Measurements from ENCODE around the gene MIPEP. TPM values are rescaled to one million over a fixed set of nuclear protein-coding genes. Genes with fewer than 3 reads are reported as not detected.

MIPEP gene
- total RNA-seq, 1 donor from 2014 or later, result 13.0 TPM

GRCh38 chr13:23709536-23709935 lies 179.7 kb downstream of the MIPEP start:
- TF ChIP-seq EZH2 (IDR thresholded peaks at IDR 0.05; ENCODE audit: insufficient read depth, low read length), result no peak
- no peak for TF ChIP-seq CTCF (IDR thresholded peaks at IDR 0.05; ENCODE audit: insufficient read depth, low read depth, low read length)

GRCh38 chr13:23707674-23708073 lies 181.5 kb downstream of the MIPEP start:
- Mint-ChIP-seq H3K36me3 (ENCODE audit: low read depth, unreplicated experiment) (no peaks in the 10 kb centered on the region), H3K27ac (ENCODE audit: unreplicated experiment) (no peak overlapping the region), H3K9me3 (ENCODE audit: unreplicated experiment) (no peaks in the 10 kb centered on the region), H3K4me3 (ENCODE audit: unreplicated experiment) (no peak overlapping the region), H3K27me3 (ENCODE audit: low read depth, unreplicated experiment) (no peaks in the 10 kb centered on the region), H3K4me1 (ENCODE audit: low read depth, unreplicated experiment) (peaks cover 4% of the 10 kb centered on the region)
- no peak for TF ChIP-seq EZH2 (IDR thresholded peaks at IDR 0.05; ENCODE audit: insufficient read depth, low read length)
- peak; percentile 3 for TF ChIP-seq CTCF (IDR thresholded peaks at IDR 0.05; ENCODE audit: insufficient read depth, low read depth, low read length)
- Histone ChIP-seq H3K9ac (ENCODE audit: low read length) (no peak overlapping the region), H4K20me1 (ENCODE audit: insufficient read depth, low read length) (no peaks in the 10 kb centered on the region), H3K27ac (ENCODE audit: low read depth, low read length) (no peak overlapping the region), H3K79me2 (ENCODE audit: insufficient read depth, low read length) (no peaks in the 10 kb centered on the region), H2AFZ (ENCODE audit: low read depth, low read length) (no peak overlapping the region), H3K36me3 (ENCODE audit: insufficient read depth, low read length) (no peaks in the 10 kb centered on the region), H3K9me3 (ENCODE audit: insufficient read depth, low read depth, low read length) (no peaks in the 10 kb centered on the region), H3K4me3 (ENCODE audit: insufficient read depth, low read depth, low read length) (no peak overlapping the region), H3K4me1 (ENCODE audit: insufficient read depth, low read length) (peaks cover 4% of the 10 kb centered on the region), H3K4me2 (ENCODE audit: low read length) (no peak overlapping the region), H3K27me3 (ENCODE audit: insufficient read depth, low read length) (no peaks in the 10 kb centered on the region)
- FAIRE-seq (no peak), DNase-seq (ENCODE audit: low read depth) (no peak)

More at GRCh38 chr13:23709536-23709935, 179.7 kb downstream of the MIPEP start:
- Histone ChIP-seq H3K9me3 (ENCODE audit: insufficient read depth, low read depth, low read length) (peaks cover 3% of the 10 kb centered on the region), H2AFZ (ENCODE audit: low read depth, low read length) (no peak overlapping the region), H3K79me2 (ENCODE audit: insufficient read depth, low read length) (no peaks in the 10 kb centered on the region), H3K27ac (ENCODE audit: low read depth, low read length) (no peak overlapping the region), H3K36me3 (ENCODE audit: insufficient read depth, low read length) (no peaks in the 10 kb centered on the region), H3K27me3 (ENCODE audit: insufficient read depth, low read length) (no peaks in the 10 kb centered on the region), H3K9ac (ENCODE audit: low read length) (no peak overlapping the region), H4K20me1 (ENCODE audit: insufficient read depth, low read length) (no peaks in the 10 kb centered on the region), H3K4me1 (ENCODE audit: insufficient read depth, low read length) (peaks cover 4% of the 10 kb centered on the region), H3K4me2 (ENCODE audit: low read length) (no peak overlapping the region), H3K4me3 (ENCODE audit: insufficient read depth, low read depth, low read length) (no peak overlapping the region)
- H3K4me1 Mint-ChIP-seq (ENCODE audit: low read depth, unreplicated experiment), result peaks cover 4% of the 10 kb centered on the region
- H3K27ac Mint-ChIP-seq (ENCODE audit: unreplicated experiment), result no peak overlapping the region
- DNase-seq (ENCODE audit: low read depth), result no peak
- no peaks in the 10 kb centered on the region for H3K27me3 Mint-ChIP-seq (ENCODE audit: low read depth, unreplicated experiment)
- FAIRE-seq, result no peak
- H3K9me3 Mint-ChIP-seq (ENCODE audit: unreplicated experiment), result no peaks in the 10 kb centered on the region
- no peak overlapping the region for H3K4me3 Mint-ChIP-seq (ENCODE audit: unreplicated experiment)
- no peaks in the 10 kb centered on the region for H3K36me3 Mint-ChIP-seq (ENCODE audit: low read depth, unreplicated experiment)

GRCh38 chr13:23705583-23705982 lies 183.6 kb downstream of the MIPEP start:
- FAIRE-seq (no peak), DNase-seq (ENCODE audit: low read depth) (no peak)
- Histone ChIP-seq H3K27me3 (ENCODE audit: insufficient read depth, low read length) (no peaks in the 10 kb centered on the region), H3K36me3 (ENCODE audit: insufficient read depth, low read length) (no peaks in the 10 kb centered on the region), H3K9ac (ENCODE audit: low read length) (no peak overlapping the region), H3K79me2 (ENCODE audit: insufficient read depth, low read length) (no peaks in the 10 kb centered on the region), H2AFZ (ENCODE audit: low read depth, low read length) (no peak overlapping the region), H3K4me2 (ENCODE audit: low read length) (peak overlapping the region; percentile 0), H3K4me1 (ENCODE audit: insufficient read depth, low read length) (peaks cover 11% of the 10 kb centered on the region), H3K9me3 (ENCODE audit: insufficient read depth, low read depth, low read length) (no peaks in the 10 kb centered on the region), H3K27ac (ENCODE audit: low read depth, low read length) (no peak overlapping the region), H4K20me1 (ENCODE audit: insufficient read depth, low read length) (no peaks in the 10 kb centered on the region), H3K4me3 (ENCODE audit: insufficient read depth, low read depth, low read length) (no peak overlapping the region)
- Mint-ChIP-seq H3K4me3 (ENCODE audit: unreplicated experiment) (no peak overlapping the region), H3K27me3 (ENCODE audit: low read depth, unreplicated experiment) (peaks cover 3% of the 10 kb centered on the region), H3K27ac (ENCODE audit: unreplicated experiment) (no peak overlapping the region), H3K4me1 (ENCODE audit: low read depth, unreplicated experiment) (peaks cover 8% of the 10 kb centered on the region), H3K36me3 (ENCODE audit: low read depth, unreplicated experiment) (no peaks in the 10 kb centered on the region), H3K9me3 (ENCODE audit: unreplicated experiment) (peaks cover 2% of the 10 kb centered on the region)
- TF ChIP-seq CTCF (IDR thresholded peaks at IDR 0.05; ENCODE audit: insufficient read depth, low read depth, low read length) (no peak), EZH2 (IDR thresholded peaks at IDR 0.05; ENCODE audit: insufficient read depth, low read length) (no peak)
